Osteoblast (primary cell): ENCODE results near the gene TRAPPC10. TPM values are rescaled to one million over a fixed set of nuclear protein-coding genes. Genes with fewer than 3 reads are reported as not detected.
A peak's percentile ranks its signal among the peaks of the same experiment; 100 is the strongest.

Experiments
- DNase-seq: peaks from one replicate; pipeline ENCODE4 v3.0.0; 2011; ENCODE audit warnings: low spot score, mixed read lengths; ENCODE audit not compliant: insufficient read length; ENCODE audit errors: missing footprints
- H2AFZ ChIP-seq: 2 replicates; pipeline ENCODE4 v1.6.0; 2011; ENCODE audit warnings: mild to moderate bottlenecking, low read length
- H3K27ac ChIP-seq: 2 replicates; pipeline ENCODE4 v1.5.1; 2011; ENCODE audit warnings: mild to moderate bottlenecking, low read depth, low read length, moderate library complexity
- H3K27me3 ChIP-seq: 2 replicates; pipeline ENCODE4 v1.6.0; 2012; ENCODE audit warnings: mild to moderate bottlenecking, control low read depth, inconsistent platforms, low read length, moderate library complexity; ENCODE audit not compliant: insufficient read depth
- H3K36me3 ChIP-seq: 2 replicates; pipeline ENCODE4 v1.5.1; 2011; ENCODE audit warnings: mild to moderate bottlenecking, low read length, control low read depth, moderate library complexity; ENCODE audit not compliant: insufficient read depth
- H3K4me1 ChIP-seq: 2 replicates; pipeline ENCODE4 v1.5.1; 2011; ENCODE audit warnings: mild to moderate bottlenecking, low read length, control low read depth, moderate library complexity; ENCODE audit not compliant: insufficient read depth
- H3K4me2 ChIP-seq: 2 replicates; pipeline ENCODE4 v1.6.0; 2011; ENCODE audit warnings: mild to moderate bottlenecking, low read length; ENCODE audit not compliant: insufficient read depth
- H3K4me3 ChIP-seq: fragments of 200-600 bp; sonication (generic); 3 replicates; pipeline ENCODE4 v1.5.1; 2012; ENCODE audit warnings: mild to moderate bottlenecking, low read length, inconsistent platforms; ENCODE audit not compliant: insufficient read depth
- H3K79me2 ChIP-seq: 2 replicates; pipeline ENCODE4 v1.6.0; 2012; ENCODE audit warnings: mild to moderate bottlenecking, low read length, control low read depth, inconsistent platforms; ENCODE audit not compliant: insufficient read depth
- H3K9me3 ChIP-seq: 2 replicates; pipeline ENCODE4 v1.5.1; 2011; ENCODE audit warnings: low read depth, low read length, control low read depth
- H4K20me1 ChIP-seq: 2 replicates; pipeline ENCODE4 v1.6.0; 2012; ENCODE audit warnings: mild to moderate bottlenecking, low read length, control low read depth; ENCODE audit not compliant: insufficient read depth
- CTCF ChIP-seq: IDR thresholded peaks from 2 replicates; pipeline ENCODE4 v1.5.1; 2011; ENCODE audit warnings: mild to moderate bottlenecking, low read depth, low read length, moderate library complexity; ENCODE audit errors: extremely low read depth
- total RNA-seq: library from RNA; depleted of rRNA; stranded (reverse); fragments of >200 nt; gene quantifications from 2 replicates; pipeline ENCODE4 v1.2.3, GENCODE V29; 2012

Gene TRAPPC10
- total RNA-seq, 1 donor: 36.2 TPM

- peak; percentile 14 for TF ChIP-seq CTCF
- Histone ChIP-seq H3K27ac (no peak overlapping the region), H2AFZ (no peak overlapping the region), H3K27me3 (no peaks in the 10 kb centered on the region), H4K20me1 (peaks cover 3% of the 10 kb centered on the region), H3K36me3 (peaks cover 30% of the 10 kb centered on the region), H3K9me3 (no peaks in the 10 kb centered on the region), H3K79me2 (no peaks in the 10 kb centered on the region), H3K4me2 (no peak overlapping the region), H3K4me3 (no peak overlapping the region), H3K4me1 (no peaks in the 10 kb centered on the region)
- DNase-seq: peak; percentile 56
Observed at GRCh38 chr21:43979654-43980053, 32.5 kb upstream of the TRAPPC10 start.

GRCh38 chr21:43981151-43981870 is 30.8 kb upstream of the TRAPPC10 start:
- Histone ChIP-seq H4K20me1 (peaks cover 3% of the 10 kb centered on the region), H3K4me1 (no peaks in the 10 kb centered on the region), H3K9me3 (no peaks in the 10 kb centered on the region), H3K27me3 (peaks cover 5% of the 10 kb centered on the region), H3K27ac (no peak overlapping the region), H3K36me3 (peaks cover 30% of the 10 kb centered on the region), H3K4me3 (no peak overlapping the region), H3K79me2 (no peaks in the 10 kb centered on the region), H2AFZ (no peak overlapping the region), H3K4me2 (no peak overlapping the region)
- TF ChIP-seq CTCF: no peak
- peak; percentile 74 for DNase-seq

GRCh38 chr21:43981871-43982210 is 30.3 kb upstream of the TRAPPC10 start:
- Histone ChIP-seq H4K20me1 (peaks cover 3% of the 10 kb centered on the region), H3K27me3 (peaks cover 10% of the 10 kb centered on the region), H3K4me2 (no peak overlapping the region), H3K9me3 (no peaks in the 10 kb centered on the region), H3K4me1 (no peaks in the 10 kb centered on the region), H3K79me2 (no peaks in the 10 kb centered on the region), H3K36me3 (peaks cover 30% of the 10 kb centered on the region), H2AFZ (no peak overlapping the region), H3K4me3 (no peak overlapping the region), H3K27ac (no peak overlapping the region)
- TF ChIP-seq CTCF: no peak
- DNase-seq: peak; percentile 50

GRCh38 chr21:43982489-43983078 is 29.5 kb upstream of the TRAPPC10 start:
- no peak overlapping the region for H3K4me2 ChIP-seq
- H4K20me1 ChIP-seq: peaks cover 3% of the 10 kb centered on the region
- H3K27me3 ChIP-seq: peaks cover 15% of the 10 kb centered on the region
- DNase-seq: peak; percentile 65
- H3K4me1 ChIP-seq: no peaks in the 10 kb centered on the region
- no peak overlapping the region for H3K27ac ChIP-seq
- H3K9me3 ChIP-seq: no peaks in the 10 kb centered on the region
- H3K4me3 ChIP-seq: no peak overlapping the region
- TF ChIP-seq CTCF: no peak
- H3K36me3 ChIP-seq: peaks cover 30% of the 10 kb centered on the region
- no peaks in the 10 kb centered on the region for H3K79me2 ChIP-seq
- H2AFZ ChIP-seq: no peak overlapping the region
